Liver (tissue), 9 donors: Measurements from ENCODE around the gene TMED5. TPM values are rescaled to one million over a fixed set of nuclear protein-coding genes. Genes with fewer than 3 reads are reported as not detected.

Source experiments
- DNase-seq: peaks from one replicate; pipeline ENCODE4 v3.0.0-alpha.2; 2017; ENCODE audit warnings: low spot score
- H3K27ac ChIP-seq, 2 donors: one replicate each; pipeline ENCODE4 v1.7.0; 2013; ENCODE audit warnings: inconsistent platforms in 2 of 2, low read length in 2 of 2, control low read depth in 1 of 2, low read depth in 1 of 2, mild to moderate bottlenecking in 1 of 2
- H3K27me3 ChIP-seq, 4 donors: one replicate each; pipeline versions ENCODE4 v1.6.1 to v1.7.0; 2013; ENCODE audit warnings: low read length in 3 of 4, inconsistent platforms in 1 of 4, mild to moderate bottlenecking in 1 of 4, moderate library complexity in 1 of 4; ENCODE audit not compliant: control insufficient read depth in 4 of 4, insufficient read depth in 4 of 4
- H3K36me3 ChIP-seq, 4 donors: one replicate each; pipeline versions ENCODE4 v1.6.1 to v1.7.0; 2013; ENCODE audit warnings: low read length in 3 of 4, mild to moderate bottlenecking in 3 of 4, low read depth in 1 of 4, moderate library complexity in 1 of 4; ENCODE audit not compliant: control insufficient read depth in 4 of 4, insufficient read depth in 3 of 4
- H3K4me1 ChIP-seq, 4 donors: one replicate each; pipeline versions ENCODE4 v1.6.1 to v1.7.0; 2013; ENCODE audit warnings: low read length in 3 of 4, mild to moderate bottlenecking in 3 of 4, moderate library complexity in 1 of 4; ENCODE audit not compliant: control insufficient read depth in 4 of 4, insufficient read depth in 4 of 4
- H3K4me3 ChIP-seq, 3 donors: one replicate each; pipeline versions ENCODE4 v1.6.1 to v1.7.0; 2013; ENCODE audit warnings: low read length in 3 of 3, control low read depth in 1 of 3, low read depth in 1 of 3, mild to moderate bottlenecking in 1 of 3
- H3K9ac ChIP-seq, 2 donors: one replicate each; pipeline ENCODE4 v1.7.0; 2013; ENCODE audit warnings: low read length in 2 of 2, mild to moderate bottlenecking in 2 of 2, moderate library complexity in 2 of 2, control low read depth in 1 of 2, low read depth in 1 of 2
- H3K9me3 ChIP-seq, 4 donors: one replicate each; pipeline versions ENCODE4 v1.6.1 to v1.7.0; 2013; ENCODE audit warnings: low read length in 3 of 4; ENCODE audit not compliant: control insufficient read depth in 4 of 4
- ATF3 ChIP-seq: IDR thresholded peaks from 2 replicates; pipeline ENCODE4 v1.6.1; 2016; ENCODE audit warnings: antibody characterized with exemption
- EGR1 ChIP-seq, 2 donors: IDR thresholded peaks; 2 replicates each; pipeline ENCODE4 v1.6.1; 2016 to 2018; ENCODE audit warnings: antibody characterized with exemption in 2 of 2, low read depth in 2 of 2
- FOXA1 ChIP-seq: IDR thresholded peaks from 2 replicates; pipeline ENCODE4 v1.6.1; 2016; ENCODE audit warnings: antibody characterized with exemption
- FOXA2 ChIP-seq: IDR thresholded peaks from 2 replicates; pipeline ENCODE4 v1.6.1; 2016; ENCODE audit warnings: antibody characterized with exemption
- GABPA ChIP-seq, 2 donors: IDR thresholded peaks in 1 of 2; conservative IDR thresholded peaks in 1 of 2; 2 replicates each; pipeline ENCODE4 v1.6.1; 2016; ENCODE audit warnings: antibody characterized with exemption in 2 of 2, mild to moderate bottlenecking in 1 of 2, moderate library complexity in 1 of 2
- HNF4A ChIP-seq, 2 donors: conservative IDR thresholded peaks; 2 replicates each; pipeline ENCODE4 v1.6.1; 2016; ENCODE audit warnings: antibody characterized with exemption in 2 of 2, mild to moderate bottlenecking in 2 of 2
- JUND ChIP-seq, 2 donors: IDR thresholded peaks; 2 replicates each; pipeline ENCODE4 v1.6.1; 2016; ENCODE audit warnings: antibody characterized with exemption in 2 of 2
- NR2F2 ChIP-seq: IDR thresholded peaks from 2 replicates; pipeline ENCODE4 v1.6.1; 2016; ENCODE audit warnings: antibody characterized with exemption
- RAD21 ChIP-seq, 2 donors: IDR thresholded peaks; 2 replicates each; pipeline ENCODE4 v1.6.1; 2016; ENCODE audit warnings: antibody characterized with exemption in 2 of 2, mild to moderate bottlenecking in 2 of 2
- REST ChIP-seq: IDR thresholded peaks from 2 replicates; pipeline ENCODE4 v1.6.1; 2016; ENCODE audit warnings: antibody characterized with exemption, mild to moderate bottlenecking
- RXRA ChIP-seq, 2 donors: IDR thresholded peaks; 2 replicates each; pipeline ENCODE4 v1.6.1; 2017 to 2018; ENCODE audit warnings: antibody characterized with exemption in 2 of 2, mild to moderate bottlenecking in 1 of 2
- SP1 ChIP-seq: IDR thresholded peaks from 2 replicates; pipeline ENCODE4 v1.6.1; 2018; ENCODE audit warnings: antibody characterized with exemption, mild to moderate bottlenecking
- TAF1 ChIP-seq: conservative IDR thresholded peaks from 2 replicates; pipeline ENCODE4 v1.6.1; 2016; ENCODE audit warnings: antibody characterized with exemption, mild to moderate bottlenecking
- YY1 ChIP-seq: IDR thresholded peaks from 2 replicates; pipeline ENCODE4 v1.6.1; 2016; ENCODE audit warnings: antibody characterized with exemption, mild to moderate bottlenecking
- ZBTB33 ChIP-seq: IDR thresholded peaks from 2 replicates; pipeline ENCODE4 v1.6.1; 2016; ENCODE audit warnings: antibody characterized with exemption
- WGBS: extraction: QIAGEN DNeasy Blood & Tissue Kit; methylation state at CpG from one replicate; pipeline ENCODE4 v1.1.7; 2013; 5-methylcytosine and 5-hydroxymethylcytosine counted together
- polyA plus RNA-seq, 2 donors: library from polyadenylated mRNA; stranded (reverse) in 1 of 2; unstranded in 1 of 2; fragments of 200-250 nt in 1 of 2; fragments of >200 nt in 1 of 2; fragmentation: Nextera tagmentation in 1 of 2; extraction: Ambion mirVana in 1 of 2; gene quantifications; one replicate each; pipeline versions ENCODE4 v1.2.1 to v1.2.3, GENCODE V29; 2013 to 2015
- total RNA-seq, 2 donors: library from RNA; depleted of rRNA; stranded (reverse); fragments of >200 nt; gene quantifications; one replicate each; pipeline ENCODE4 v1.2.3, GENCODE V29; 2014
- TF ChIP-seq, protein P1 (sequence below): fragments of 150-350 bp; IDR thresholded peaks from 2 replicates; pipeline ENCODE4 v1.5.1; 2017; ENCODE audit warnings: improper control_type of control experiment, low read depth, low read length; ENCODE audit not compliant: missing input control
- TF ChIP-seq, protein P2 (sequence below): IDR thresholded peaks from 2 replicates; pipeline ENCODE4 v1.6.1; 2016; ENCODE audit warnings: antibody characterized with exemption
- donor health status: healthy.
- donor health status: healthy.
- donor health status: healthy.
- donor health status: healthy.
- donor health status: healthy.

TMED5 gene
- total and polyA plus RNA-seq, 4 donors: 72.9 to 121 (median 85.7) TPM

DNA sequence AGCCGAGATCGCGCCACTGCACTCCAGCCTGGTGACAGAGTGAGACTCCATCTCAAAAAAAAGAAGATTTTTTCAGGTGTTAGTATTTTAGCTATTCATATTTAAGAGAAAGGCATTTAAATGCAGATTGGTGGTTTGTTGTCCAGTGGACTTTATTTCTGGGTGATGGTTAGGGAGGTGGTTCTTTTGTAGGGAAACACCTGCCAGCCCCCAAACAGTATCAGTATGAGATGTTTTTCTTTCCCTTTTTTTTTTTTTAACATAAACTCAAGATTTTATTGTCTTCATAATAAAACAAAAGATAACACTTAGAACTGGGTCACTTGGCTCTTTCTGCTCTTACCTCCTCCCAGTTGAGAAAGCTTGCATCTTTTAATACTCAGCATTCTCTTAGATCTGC lies 10.2 kb upstream of the TMED5 start:
- Histone ChIP-seq H3K9me3 (no peaks in the 10 kb centered on the region), H3K27ac (no peak overlapping the region), H3K4me3 (no peak overlapping the region), H3K4me1 (peaks cover 0 to 3% (median 0%) of the 10 kb centered on the region in 4 donors), H3K36me3 (peaks cover 0 to 2% (median under 1%) of the 10 kb centered on the region in 4 donors), H3K27me3 (no peaks in the 10 kb centered on the region), H3K9ac (no peak overlapping the region)
- TF ChIP-seq NR2F2 (no peak), RXRA (IDR thresholded peaks at IDR 0.05) (no peak), GABPA (IDR thresholded peaks at IDR 0.05 in 1 of 2, conservative IDR thresholded peaks at IDR 0.05 in 1 of 2) (no peak), REST (no peak), HNF4A (conservative IDR thresholded peaks at IDR 0.05) (no peak), RAD21 (IDR thresholded peaks at IDR 0.05) (no peak), ZBTB33 (no peak)
- TF ChIP-seq, protein P1, sequence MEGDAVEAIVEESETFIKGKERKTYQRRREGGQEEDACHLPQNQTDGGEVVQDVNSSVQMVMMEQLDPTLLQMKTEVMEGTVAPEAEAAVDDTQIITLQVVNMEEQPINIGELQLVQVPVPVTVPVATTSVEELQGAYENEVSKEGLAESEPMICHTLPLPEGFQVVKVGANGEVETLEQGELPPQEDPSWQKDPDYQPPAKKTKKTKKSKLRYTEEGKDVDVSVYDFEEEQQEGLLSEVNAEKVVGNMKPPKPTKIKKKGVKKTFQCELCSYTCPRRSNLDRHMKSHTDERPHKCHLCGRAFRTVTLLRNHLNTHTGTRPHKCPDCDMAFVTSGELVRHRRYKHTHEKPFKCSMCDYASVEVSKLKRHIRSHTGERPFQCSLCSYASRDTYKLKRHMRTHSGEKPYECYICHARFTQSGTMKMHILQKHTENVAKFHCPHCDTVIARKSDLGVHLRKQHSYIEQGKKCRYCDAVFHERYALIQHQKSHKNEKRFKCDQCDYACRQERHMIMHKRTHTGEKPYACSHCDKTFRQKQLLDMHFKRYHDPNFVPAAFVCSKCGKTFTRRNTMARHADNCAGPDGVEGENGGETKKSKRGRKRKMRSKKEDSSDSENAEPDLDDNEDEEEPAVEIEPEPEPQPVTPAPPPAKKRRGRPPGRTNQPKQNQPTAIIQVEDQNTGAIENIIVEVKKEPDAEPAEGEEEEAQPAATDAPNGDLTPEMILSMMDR: no peak
- DNase-seq: no peak
- WGBS: 97% methylated on average over 3 of the region's 3 CpGs

- Histone ChIP-seq H3K27me3 (no peaks in the 10 kb centered on the region), H3K4me1 (peaks cover 0 to 3% (median 0%) of the 10 kb centered on the region in 4 donors), H3K36me3 (no peaks in the 10 kb centered on the region), H3K4me3 (no peak overlapping the region), H3K27ac (no peak overlapping the region), H3K9me3 (no peaks in the 10 kb centered on the region), H3K9ac (no peak overlapping the region)
- no peak for DNase-seq
- WGBS: 88% methylated on average over 1 of the region's 1 CpG
- TF ChIP-seq HNF4A (conservative IDR thresholded peaks at IDR 0.05) (no peak), FOXA2 (no peak), SP1 (no peak), RAD21 (IDR thresholded peaks at IDR 0.05) (no peak), RXRA (IDR thresholded peaks at IDR 0.05) (no peak), ATF3 (no peak), EGR1 (IDR thresholded peaks at IDR 0.05; ENCODE audit: low read depth in 2 of 2) (no peak), JUND (IDR thresholded peaks at IDR 0.05) (no peak), REST (no peak), TAF1 (no peak), FOXA1 (no peak), NR2F2 (no peak), YY1 (no peak)
- TF ChIP-seq, protein P1: no peak
- TF ChIP-seq, protein P2, sequence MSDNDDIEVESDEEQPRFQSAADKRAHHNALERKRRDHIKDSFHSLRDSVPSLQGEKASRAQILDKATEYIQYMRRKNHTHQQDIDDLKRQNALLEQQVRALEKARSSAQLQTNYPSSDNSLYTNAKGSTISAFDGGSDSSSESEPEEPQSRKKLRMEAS: no peak
Measured at GRCh38 chr1:93186667-93187066, 6.5 kb upstream of the TMED5 start.
